HFF-Myc (cell line): Measurements from ENCODE around the gene EFCAB10.

Source experiments
- DNase-seq: peaks from one replicate; pipeline ENCODE4 v3.0.0-alpha.2; 2011; ENCODE audit warnings: low read depth; ENCODE audit errors: extremely low read depth
- H3K4me3 ChIP-seq: replicated peaks from 2 replicates; pipeline ENCODE4 v1.5.1; 2011; ENCODE audit warnings: low read depth, mild to moderate bottlenecking, control low read depth, low read length
- TF ChIP-seq, protein P1 (sequence below): IDR thresholded peaks from 2 replicates; pipeline ENCODE4 v1.5.1; 2012; ENCODE audit warnings: mild to moderate bottlenecking, low read depth, low read length, control low read depth; ENCODE audit errors: missing control alignments

EFCAB10 gene

DNA sequence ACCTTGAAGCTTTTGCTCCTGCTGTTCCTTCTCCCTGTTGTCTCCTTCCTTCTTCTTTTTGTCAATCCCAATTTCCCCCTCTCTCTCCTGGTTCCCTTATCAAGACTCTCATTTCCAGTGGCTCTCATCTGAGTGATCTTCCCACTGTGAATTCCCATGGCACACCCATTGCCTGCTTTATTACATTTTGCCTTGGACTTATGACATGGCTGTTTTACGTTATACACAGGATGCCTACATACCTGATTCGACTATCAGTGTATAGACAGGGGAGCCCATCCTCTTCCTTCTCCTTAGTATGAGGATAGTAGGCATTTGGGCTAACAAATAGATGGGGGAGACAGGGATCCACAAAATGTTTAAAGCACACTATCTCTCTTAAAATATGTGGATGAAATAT lies 39.9 kb upstream of the EFCAB10 start:
- TF ChIP-seq, protein P1, sequence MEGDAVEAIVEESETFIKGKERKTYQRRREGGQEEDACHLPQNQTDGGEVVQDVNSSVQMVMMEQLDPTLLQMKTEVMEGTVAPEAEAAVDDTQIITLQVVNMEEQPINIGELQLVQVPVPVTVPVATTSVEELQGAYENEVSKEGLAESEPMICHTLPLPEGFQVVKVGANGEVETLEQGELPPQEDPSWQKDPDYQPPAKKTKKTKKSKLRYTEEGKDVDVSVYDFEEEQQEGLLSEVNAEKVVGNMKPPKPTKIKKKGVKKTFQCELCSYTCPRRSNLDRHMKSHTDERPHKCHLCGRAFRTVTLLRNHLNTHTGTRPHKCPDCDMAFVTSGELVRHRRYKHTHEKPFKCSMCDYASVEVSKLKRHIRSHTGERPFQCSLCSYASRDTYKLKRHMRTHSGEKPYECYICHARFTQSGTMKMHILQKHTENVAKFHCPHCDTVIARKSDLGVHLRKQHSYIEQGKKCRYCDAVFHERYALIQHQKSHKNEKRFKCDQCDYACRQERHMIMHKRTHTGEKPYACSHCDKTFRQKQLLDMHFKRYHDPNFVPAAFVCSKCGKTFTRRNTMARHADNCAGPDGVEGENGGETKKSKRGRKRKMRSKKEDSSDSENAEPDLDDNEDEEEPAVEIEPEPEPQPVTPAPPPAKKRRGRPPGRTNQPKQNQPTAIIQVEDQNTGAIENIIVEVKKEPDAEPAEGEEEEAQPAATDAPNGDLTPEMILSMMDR = no peak
- no peak for DNase-seq
- H3K4me3 ChIP-seq = no peak overlapping the region

DNA sequence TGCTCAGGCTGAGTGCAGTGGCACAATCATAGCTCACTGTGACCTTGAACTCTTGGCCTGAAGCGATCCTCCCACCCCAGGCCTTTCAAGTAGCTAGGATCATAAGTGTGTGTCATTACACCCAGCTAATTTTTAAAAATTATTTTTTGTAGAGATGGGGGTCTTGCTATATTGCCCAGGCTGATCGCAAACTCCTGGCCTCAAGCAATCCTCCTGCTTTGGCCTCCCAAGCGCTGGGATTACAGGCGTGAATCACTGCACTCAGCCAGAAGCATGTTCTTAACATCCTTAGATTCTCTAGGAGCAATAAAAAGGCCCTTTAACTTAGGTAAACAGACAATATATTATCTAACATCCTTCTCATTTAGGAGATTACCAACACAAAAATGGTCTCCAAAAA lies 38.3 kb upstream of the EFCAB10 start:
- no peak for DNase-seq
- TF ChIP-seq, protein P1 = no peak
- H3K4me3 ChIP-seq = no peak overlapping the region

DNA sequence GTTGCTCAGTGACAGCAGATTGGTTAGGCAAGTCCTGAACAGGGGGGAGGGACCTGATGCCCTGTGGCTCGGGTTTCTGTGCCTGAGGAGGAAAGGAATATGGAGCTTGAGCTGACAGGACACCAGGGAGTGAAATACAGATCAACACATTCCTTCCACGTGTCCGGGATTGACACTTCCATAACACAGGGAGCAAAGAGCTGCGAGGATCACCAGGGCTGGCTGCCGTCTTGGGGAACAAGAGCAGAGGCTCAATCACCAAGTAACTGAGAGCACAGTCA lies 36.7 kb upstream of the EFCAB10 start:
- TF ChIP-seq, protein P1 = no peak
- DNase-seq = no peak
- H3K4me3 ChIP-seq = no peak overlapping the region

DNA sequence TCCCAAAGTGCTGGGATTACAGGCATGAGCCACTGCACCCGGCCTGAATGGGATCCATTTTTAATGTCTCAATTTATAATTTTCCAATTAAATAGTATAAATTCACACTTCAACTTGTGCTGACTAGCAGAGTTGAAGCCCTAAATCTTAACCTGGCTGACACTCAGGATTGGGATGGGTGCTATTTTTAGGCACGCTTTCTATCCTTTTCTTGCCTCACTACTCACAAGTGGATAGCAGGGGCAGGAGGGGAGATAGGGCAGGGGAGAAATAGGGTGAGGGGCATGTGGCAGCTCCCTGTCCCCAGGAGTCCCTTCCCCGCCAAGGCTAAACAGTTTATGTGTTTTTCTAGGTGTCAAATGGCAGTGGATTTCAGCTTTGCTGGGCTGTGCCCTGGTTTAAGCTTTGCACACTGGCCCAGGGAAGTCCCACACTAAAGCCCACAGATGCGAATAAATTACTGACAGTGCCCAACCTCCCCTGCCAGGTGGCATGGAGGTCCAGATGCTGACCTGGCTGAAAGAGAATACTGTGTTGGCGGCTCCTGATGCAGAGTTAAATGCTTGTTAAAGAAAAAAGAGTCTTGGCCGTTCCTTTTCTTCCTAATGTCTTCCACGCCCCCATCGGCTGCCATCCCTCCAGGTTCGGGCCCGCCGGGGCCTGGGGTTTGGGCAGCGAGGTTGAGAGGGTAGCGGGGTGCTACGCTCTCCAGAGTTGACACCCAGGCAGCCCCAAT lies 36.2 kb upstream of the EFCAB10 start:
- TF ChIP-seq, protein P1 = no peak
- DNase-seq = no peak
- H3K4me3 ChIP-seq = no peak overlapping the region

DNA sequence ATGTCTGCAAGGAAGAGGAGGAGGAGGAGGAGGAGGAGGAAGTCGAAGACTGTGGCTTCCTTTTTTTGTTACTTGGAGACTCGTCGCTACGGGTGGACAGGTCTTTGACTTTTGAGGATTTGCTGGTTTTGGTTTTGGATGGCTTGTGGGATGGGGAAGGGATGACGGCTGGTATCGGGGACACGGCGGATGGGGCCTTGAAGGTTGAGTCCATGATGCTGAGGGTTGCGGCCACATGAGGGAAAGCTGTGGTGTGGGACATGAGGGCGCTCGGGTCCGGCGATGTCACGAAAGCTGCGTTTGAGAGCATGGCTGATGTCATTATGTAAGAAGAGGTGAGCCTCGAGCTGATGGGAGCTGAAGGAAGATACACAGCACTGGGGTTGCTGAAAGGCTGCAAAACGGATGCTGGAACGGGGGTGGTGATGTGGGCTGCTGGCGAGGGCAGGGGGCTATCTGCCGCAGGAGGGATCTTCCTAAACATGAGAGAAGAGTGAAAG lies 33.1 kb upstream of the EFCAB10 start:
- DNase-seq = no peak
- no peak overlapping the region for H3K4me3 ChIP-seq
- TF ChIP-seq, protein P1 = no peak

DNA sequence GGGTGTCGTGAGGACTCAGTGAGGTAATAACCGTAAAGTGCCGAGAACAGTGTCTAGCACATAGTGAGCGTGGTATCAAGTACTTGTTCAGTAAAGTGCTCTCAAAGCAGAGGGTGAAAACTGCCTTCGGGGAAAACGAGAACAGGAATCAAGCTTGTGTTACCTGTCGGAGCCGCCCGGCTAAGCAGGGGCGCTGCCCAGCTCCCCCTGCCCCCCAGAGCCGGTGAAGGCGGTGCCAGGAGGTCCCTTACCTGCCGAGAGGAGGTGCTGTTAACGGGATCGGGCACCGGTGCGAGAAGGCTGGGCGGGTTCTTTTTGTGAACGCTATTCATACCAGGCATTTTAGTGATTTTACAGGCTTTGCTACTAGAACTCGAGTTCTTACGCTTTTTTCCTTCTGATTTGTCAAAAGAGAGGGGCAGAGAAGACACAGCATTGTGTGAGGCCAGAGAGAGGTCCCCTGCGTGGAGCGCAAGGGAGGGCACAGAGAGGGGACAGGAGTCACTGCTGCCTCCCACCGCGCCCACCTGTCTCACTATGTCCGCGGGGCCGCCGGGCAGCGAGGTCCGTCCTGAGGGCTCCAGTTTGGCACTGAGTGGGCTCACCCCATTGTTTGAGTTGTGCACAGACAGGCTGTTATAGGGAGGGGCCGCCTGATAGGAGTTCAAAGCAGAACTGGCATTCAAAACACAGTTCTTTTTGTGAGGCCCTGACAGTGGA lies 32.5 kb upstream of the EFCAB10 start:
- no peak for DNase-seq
- H3K4me3 ChIP-seq = no peak overlapping the region
- TF ChIP-seq, protein P1 = no peak
